GM19238 (cell line): ENCODE measurements around the gene AFAP1.

Experiments used
- DNase-seq: peaks from one replicate; pipeline ENCODE4 v3.0.0; 2011; ENCODE audit warnings: low spot score; ENCODE audit not compliant: insufficient read length

AFAP1 gene

DNA sequence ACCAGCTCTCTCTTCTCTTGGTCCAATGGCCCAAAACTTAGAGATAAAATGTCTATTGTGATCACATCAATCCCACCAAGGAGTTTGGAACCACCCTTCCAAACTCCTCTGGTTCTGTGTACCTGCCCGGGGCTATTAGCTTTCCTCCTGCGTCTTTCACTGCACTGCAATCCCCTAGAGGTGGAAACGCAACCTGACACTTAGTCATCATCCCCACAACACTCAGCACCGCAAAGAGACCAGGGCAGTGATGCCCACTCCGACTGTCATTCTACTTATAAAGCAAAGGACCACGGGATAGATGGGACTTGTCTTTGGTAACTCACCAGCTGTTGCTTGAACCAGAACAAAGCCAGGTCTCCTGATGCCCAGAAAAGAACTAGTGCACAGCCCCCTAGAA is 22.0 kb downstream of the AFAP1 start:
- DNase-seq: no peak

DNA sequence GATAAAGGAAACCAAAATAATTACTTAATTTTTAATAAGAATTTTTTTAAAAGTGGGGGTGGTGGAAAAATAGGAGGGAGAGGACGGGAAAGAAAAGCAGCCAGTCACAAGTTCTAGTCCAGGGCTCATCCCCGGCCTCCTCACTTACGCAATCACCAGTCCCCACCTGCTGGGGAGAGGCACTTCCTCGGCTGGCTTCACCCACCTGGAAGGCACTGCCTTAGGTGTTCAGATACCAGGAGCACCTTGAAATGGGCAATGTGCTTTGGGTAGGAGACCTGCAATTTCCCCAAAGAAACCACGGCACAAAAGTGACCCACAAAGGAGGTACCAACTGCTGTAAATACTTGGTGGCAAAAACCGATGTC is 23.8 kb downstream of the AFAP1 start:
- no peak for DNase-seq

DNA sequence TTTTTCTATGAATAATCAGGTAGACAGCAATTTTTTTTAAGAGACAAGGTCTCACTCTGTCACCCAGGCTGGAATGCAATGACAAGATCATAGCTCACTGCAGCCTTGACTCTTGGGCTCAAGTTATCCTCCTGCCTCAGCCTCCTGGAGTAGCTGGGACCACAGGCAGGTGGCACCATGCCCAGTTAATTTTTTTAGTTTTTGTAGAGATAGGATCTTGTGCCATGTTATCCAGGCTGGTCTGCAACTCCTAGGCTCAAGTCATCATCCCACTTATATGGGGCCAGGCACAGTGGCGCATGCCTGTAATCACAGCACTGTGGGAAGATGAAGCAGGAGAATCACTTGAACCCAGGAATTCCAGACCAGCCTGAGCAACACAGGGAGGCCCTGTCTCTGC is 26.8 kb downstream of the AFAP1 start:
- no peak for DNase-seq

DNA sequence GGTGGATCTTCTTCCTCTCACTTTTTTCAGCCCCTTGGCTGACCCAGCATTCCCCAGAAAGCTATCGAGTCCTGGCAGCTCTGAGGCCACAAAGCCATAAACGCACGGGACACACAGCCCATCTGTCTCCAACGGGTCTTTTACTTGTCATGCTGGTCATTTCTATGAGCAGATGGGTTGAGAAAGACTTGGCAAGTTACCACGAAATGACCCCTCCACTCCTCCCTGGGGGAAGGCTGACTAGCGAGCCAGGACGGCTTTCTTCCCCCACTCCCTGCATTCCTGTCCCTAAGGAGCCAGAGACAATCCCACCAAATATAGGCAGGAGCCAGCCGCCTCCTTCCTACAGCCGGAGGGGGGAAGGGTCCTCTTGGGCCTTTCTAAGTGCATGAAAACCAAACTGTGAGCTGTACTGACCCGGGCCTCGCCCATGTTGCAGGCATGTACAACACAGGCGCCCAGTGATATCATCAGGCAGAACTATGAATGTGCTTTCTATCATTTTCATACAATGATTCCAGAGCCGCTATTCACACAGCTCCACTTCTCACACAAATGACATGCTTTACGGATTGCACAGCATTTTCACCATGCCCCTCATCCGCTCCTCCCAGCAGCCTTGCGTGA is 28.6 kb downstream of the AFAP1 start:
- no peak for DNase-seq

DNA sequence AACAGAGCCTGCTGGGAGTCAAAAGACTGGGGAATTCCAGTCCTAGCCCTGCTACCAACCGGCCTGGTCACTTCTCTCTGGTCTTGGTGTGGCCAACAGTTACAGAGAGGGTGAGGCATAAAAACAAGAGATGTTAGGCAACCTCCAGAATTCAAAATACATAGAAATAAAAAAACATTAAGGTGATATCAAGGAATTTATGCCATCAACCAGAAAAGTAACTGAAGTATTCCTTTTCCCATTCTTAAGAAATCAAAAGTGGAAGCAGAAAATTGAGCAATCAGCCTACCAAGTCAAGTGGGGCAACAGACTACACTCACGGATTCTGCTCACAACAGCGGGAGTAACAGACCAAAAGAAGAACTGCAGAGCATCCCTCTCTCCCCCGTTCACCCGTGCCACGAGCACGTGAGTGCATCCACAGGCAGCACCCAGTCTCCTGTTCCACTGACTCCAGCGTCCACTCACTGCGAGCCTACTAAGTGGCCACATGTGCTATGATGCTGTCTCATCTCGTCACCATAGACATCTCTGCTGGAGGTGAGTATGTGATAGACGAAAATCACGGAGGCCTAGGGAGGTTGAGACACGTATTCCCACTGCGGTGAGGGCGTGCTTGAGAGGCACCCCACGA is 29.3 kb downstream of the AFAP1 start:
- DNase-seq: no peak

DNA sequence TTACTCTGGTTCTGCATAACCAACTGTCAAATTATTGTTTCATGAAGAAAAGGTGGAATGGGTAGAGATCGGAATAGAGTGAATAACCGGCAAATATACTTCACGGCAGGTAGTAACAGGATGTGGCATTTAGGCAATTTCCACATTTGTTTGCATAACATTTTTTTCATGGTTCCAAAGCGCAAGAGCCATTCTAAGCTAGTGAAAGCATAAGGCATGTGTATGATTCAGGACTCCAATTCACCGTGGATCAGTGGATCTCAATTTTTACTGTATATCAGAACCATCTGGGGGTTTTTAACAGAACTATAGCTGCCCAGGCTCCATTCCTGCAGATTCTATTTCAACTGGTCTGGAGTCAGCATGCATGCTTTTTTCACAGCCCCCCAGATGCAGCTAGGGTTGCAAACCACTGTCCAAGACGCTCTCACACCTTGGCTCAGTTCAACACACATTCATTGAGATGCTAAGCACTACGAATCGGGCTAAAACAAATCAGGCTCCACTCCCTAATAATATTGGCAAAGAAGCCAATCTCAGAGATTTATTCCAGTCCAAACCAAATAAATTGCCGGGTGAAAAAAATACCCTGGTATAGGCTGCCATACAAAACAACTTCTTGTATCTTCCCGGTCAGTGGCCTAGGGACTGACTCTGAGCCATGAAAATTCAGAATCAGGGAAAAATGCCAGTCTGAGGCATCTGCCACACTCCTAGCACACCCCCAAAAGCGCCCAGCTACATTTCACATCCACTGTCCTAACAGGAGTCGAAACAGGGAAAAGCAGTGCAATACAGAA is 30.0 kb downstream of the AFAP1 start:
- DNase-seq: no peak

DNA sequence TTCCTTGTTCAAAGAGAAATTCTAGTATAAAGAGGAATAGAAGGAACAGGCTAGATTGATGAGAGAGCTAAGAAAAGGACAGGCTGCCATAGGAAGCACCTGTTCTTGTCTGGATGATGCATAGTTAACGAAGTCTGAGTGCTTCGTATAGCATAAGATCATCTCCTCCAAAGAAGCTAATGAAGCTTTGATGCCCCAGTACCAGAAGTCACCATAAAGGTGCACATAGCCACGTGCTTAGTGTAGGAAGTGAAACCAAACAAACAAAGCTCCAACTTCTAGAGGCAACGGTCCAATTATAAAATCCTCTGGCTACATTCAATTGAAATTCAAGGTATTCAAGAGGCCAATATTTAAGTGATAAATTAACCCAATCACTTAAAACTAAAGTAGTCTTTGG is 31.0 kb downstream of the AFAP1 start:
- no peak for DNase-seq

DNA sequence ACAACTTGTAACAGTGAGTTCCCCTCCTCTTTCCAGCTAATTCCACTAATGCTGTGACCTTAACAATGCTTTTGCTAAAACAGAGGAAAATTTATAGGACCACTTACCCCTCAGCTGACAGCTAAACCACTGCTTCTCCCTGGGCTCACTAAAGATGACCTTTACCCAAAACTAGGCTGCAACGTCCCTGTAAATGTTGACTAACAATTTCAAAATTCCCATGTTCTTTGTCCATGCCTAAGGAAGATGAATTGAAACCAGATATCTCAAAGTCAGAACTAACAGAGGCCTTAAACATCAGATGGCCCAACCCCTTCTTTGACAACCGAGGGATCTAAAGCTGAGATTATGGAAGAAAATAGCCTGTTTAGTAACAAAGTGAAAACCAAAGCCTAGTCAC is 32.5 kb downstream of the AFAP1 start:
- DNase-seq: no peak

DNA sequence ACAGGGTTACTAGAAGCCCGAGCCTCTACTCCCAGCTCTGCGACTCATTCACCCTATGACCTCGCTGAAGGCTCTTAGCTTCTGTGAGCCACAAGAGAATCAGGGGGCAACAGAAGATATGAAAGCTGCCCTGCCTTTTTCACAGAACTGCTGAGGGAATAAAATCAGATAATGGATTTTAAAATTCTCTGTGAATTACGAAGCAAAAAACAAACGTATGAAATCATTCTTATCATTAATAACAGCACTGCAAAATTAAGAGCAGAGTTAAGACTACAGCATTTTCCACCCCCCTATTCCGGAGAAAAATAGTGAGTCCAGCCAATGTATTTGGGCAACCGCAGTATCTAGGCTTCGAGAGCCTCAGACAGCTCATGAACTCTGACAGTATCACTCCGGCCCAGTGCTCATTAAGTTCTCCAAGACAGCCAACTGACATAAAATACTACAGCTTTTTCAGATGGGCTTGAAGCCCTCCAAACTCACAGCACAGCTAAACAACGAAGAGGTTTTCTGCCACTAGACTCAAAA is 33.4 kb downstream of the AFAP1 start:
- no peak for DNase-seq

DNA sequence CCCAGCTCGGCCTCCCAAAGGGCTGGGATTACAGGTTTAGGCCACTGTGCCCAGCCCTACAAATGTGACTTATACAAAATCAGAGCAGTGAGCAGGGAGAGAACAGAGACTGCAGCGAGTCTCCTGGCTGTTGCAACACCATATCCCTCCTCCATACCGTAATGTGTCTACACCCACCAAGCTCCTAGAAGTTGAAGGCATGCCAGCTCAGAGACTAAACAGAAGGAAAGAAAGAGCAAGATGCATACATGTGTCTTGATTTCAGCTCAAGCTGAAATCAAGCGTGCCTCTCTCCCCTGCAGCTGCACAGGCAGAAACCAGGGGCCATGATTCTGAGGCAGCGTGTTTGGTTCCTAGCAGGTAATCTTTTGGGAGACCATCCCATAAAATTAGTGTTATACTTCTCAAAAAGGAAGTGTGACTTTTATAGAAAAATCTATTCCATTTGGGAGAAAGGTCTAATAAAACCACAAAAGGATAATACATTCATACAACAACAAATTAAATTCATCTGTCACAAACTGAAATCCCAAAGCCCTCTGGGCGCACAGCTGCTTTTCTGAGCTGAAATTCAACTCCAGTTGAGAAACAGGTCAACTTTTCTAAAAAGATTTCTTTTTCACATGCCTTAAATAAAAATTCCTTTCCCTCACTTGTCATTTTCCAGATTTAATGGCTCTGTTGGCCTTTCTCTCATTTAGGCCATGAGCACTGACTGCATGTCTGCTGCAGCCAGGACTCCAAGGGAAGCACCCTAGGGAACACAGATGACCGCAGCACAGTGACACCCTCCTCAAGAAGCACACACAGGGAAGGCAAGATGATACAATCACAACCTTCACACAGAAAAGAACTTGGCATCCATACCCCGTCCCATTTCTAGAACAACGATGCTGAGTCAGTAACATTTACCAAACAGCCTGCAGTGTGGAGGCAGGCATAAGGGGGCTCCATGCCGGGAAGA is 34.4 kb downstream of the AFAP1 start:
- no peak for DNase-seq

DNA sequence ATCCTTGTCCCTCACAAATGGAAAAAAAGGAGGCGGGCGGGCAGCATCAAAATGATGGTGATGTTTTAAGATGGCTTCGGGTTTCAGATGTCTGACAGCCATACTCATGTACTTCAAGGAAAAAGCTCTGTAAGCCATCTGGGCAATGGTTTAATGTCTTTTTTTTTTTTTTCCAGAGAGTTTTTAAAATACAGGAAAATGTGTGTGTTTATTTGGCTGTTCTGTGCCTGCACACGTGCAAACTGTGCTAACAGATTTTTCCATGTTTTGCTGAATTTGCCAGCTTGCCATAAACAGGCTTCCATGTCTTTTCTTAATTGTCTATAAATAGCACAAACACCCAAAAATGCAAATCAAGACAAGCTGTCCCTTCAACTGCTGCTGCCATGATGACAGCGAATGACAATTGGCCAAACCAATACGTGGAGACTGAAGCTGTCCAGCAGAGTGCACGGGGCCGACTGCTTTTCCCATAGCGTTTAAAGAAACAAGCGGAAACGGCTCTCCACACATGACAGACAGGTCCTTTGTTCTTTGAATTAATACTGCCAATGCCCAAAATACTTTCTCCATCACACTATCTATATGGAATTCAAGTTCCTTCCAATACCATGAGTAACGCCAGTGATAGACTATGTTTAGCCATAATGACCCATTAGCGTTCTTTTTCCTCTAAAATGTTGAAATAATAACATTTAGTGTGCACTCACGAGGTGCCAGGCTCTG is 35.7 kb downstream of the AFAP1 start:
- no peak for DNase-seq

DNA sequence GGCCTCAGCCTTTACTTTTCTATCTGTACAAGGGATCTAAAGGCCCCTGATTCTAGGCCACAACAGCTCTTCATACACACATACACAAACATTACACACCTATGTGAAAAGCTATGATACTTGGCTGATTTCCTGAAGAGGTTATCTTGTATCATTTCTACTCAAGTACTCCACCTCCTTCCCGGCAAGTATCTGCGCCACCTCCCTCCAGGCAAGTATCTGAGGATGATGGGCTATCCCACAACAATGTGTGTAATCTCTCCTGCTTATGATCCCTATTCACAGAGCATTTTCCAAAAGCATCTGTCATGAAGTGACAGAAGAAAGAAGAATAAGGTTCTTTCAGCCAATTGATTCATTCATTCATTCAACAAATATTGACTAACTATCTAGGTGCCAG is 36.8 kb downstream of the AFAP1 start:
- no peak for DNase-seq

DNA sequence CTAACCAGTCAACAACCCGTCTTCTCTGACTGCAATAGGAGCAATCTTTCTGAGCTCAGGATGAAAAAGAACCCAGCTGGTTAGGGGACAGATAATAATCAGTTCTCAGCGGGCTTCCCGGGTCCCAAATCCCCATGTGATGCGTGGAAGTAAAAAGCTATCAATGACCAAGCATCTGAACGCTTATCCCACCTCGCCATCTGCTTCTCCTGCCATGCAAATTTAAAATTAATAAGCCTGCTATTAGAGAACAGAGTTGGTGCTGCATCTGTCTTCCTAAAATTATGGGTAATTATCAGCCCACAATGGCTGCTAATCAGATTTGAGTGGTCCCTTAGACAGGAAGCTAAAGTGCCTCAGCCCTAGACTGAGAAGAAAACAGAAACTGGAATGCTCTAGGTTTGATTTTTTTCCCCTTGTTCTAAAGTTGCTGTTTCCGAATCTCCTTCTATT is 37.5 kb downstream of the AFAP1 start:
- no peak for DNase-seq

DNA sequence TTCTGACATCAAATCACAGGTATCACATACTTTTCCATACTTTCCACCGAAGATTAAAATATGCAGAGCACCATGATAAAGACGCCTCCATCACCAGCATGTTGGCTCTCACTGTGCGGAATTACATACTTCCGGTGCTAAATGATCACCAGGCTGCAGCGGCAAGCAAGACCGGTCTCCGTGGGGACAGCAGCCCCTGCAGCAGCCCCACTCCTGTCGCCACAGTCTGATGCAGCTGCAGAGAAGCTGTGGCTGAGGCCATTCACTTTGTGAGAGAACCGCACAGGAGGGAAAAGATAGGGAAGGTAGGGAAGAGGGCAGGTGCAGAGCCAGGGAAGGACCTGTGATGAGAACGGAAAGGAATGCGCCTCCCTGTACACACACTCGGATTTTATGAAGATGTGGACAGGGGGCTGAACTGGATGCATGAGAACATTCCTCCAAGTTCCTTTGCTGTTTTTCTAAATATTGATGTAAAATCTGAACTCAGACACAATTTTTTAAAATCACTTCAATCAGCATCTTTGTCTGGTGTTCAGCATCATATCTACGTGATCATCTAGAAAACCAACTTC is 38.3 kb downstream of the AFAP1 start:
- DNase-seq: no peak

DNA sequence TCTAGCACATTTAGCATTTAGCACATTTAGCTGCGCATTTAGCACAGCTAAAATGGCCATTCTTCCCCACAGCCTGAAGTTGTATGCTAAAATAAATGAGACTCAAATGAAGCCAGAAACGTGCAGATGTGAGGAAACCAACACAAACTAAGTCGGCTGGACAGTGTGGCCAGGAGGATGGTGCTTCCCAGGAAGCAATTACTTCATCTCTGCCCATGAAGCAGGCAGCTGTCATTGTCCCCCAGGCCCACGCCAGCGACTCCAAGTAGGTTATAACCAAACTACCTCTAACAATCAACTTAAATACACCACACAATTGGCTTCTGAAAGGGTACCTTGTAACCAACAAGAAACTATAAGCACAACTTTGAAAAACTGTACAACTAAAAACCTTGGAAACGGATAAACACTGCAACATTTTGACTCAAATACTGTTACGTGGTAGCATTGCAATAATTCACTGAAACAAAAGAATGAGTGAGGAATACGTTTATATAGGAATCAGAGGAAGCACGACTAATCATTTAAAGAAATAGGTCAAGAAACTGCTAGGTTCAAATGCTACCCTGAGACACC is 39.2 kb downstream of the AFAP1 start:
- DNase-seq: no peak

DNA sequence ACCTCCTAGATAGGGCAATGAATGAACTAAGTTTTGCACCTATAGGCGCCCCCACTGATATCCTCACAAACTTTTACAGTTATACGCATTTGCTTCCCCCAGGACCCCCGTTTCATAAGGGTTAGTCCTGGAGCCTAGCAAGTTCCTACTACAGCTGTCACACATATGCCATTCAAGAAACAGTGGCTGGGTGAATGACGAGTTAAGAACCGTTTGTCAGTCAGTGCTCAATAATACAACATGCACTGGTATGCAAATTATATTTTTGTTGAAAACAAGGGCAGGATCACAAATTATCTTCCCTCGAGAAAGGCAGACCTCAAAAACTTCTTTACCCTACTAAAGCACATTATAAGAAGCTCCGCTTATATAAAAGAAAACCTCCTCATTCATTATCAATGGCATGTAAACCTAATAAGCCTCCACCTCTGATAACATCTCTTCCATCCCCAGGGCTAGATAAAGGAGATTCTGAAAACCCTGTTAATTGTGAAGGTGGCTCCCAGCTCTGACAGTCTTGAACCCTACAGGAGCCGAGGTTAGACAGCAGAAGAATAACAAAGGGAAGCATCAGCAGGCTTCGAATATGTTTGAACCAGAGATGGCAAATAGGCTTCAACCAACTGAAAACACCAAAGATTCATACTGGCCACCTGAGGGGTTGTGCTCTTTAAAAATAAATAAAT is 40.3 kb downstream of the AFAP1 start:
- no peak for DNase-seq

DNA sequence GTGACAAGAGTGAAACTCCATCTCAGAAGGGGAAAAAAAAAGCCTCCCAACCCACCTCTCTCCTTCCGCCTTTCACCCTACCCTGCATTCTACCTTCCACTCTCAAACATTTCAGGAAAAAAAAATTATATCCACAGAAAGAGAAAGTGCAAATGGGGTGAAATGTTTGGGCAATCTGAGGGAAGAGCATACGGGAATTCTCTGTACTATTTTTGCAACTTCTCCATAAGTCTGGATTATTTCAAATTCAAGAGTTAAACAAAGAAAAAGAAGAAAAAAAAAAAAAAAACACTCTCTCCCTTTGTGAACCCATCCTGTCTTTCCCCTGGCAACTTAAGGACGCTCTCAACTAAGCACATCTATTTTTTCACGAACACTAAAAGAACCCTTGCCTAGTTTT is 41.3 kb downstream of the AFAP1 start:
- DNase-seq: no peak

DNA sequence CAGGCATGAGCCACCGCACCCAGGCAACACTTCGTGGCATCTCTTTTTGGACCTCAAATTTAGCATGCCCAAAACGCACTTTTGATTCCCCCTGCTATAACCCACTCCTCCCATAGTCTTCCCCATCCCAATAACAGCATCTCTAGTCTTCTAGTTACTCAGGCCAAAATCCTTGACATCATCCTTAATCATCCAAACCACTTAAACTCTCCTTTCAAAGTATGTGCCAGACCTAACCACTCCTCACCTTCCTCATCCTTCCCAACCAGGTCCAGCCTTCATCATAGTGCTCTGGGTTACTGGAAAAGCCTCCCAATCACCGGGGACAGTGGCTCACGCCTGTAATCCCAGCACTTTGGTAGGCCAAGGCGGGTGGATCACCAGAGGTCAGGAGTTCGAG is 41.9 kb downstream of the AFAP1 start:
- DNase-seq: no peak

DNA sequence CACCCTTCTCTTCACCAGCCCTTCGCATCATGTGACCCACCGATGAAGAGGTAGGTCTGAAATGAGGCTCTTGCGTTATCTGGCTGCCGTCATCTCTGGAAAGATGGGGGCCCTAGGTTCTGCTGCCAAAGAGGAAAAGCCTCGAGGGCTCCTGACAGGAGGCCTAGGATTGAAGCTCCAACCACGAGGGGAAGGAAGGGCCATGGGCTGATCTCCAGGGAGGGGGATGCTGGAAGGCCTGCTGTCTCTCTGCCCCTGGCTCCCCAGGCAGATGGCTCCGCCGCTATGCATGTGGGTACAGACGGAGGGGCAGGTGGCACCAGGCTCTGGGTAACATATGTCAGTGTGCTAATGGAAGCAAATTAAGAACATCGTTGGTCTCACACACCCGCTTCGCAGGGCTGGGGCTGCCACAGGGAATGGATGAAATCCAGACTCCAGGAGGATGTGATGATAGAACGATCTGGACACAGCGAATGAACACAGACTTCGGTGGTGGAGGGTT is 44.9 kb downstream of the AFAP1 start:
- no peak for DNase-seq
